Stomach (tissue), 9 donors: Measurements from ENCODE around the gene IQSEC3. TPM values are rescaled to one million over a fixed set of nuclear protein-coding genes. Genes with fewer than 3 reads are reported as not detected.

Source experiments
- DNase-seq, 2 donors: peaks; one replicate each; pipeline versions ENCODE4 v3.0.0 to v3.0.0-alpha.2; 2013 to 2019
- H3K27ac ChIP-seq, 5 donors: fragments of 200-600 bp in 4 of 5; sonication (generic) in 4 of 5; one replicate each; pipeline ENCODE4 v1.5.1; 2013 to 2019; ENCODE audit warnings: mild to moderate bottlenecking in 1 of 5, moderate library complexity in 1 of 5
- H3K27me3 ChIP-seq, 3 donors: fragments of 200-600 bp; sonication (generic); one replicate each; pipeline ENCODE4 v1.5.1; 2017 to 2019; ENCODE audit warnings: mixed run types in 1 of 3
- H3K36me3 ChIP-seq, 4 donors: fragments of 200-600 bp; sonication (generic); 1 replicate in 3 of 4; 2 replicates in 1 of 4; pipeline ENCODE4 v1.5.1; 2016 to 2019
- H3K4me1 ChIP-seq, 4 donors: fragments of 200-600 bp; sonication (generic); one replicate each; pipeline ENCODE4 v1.5.1; 2016 to 2019
- H3K4me3 ChIP-seq, 4 donors: fragments of 200-600 bp; sonication (generic) in 3 of 4; one replicate each; pipeline ENCODE4 v1.5.1; 2016 to 2019; ENCODE audit warnings: mild to moderate bottlenecking in 1 of 4
- H3K9me3 ChIP-seq, 4 donors: fragments of 200-600 bp; sonication (generic); one replicate each; pipeline ENCODE4 v1.5.1; 2016 to 2019
- EP300 ChIP-seq: sonication (generic); formaldehyde crosslinking; IDR thresholded peaks from one replicate; pipeline ENCODE4 v1.6.1; 2017; ENCODE audit warnings: antibody characterized with exemption
- POLR2A ChIP-seq, 4 donors: fragments of 450-650 bp; IDR thresholded peaks; one replicate each; pipeline ENCODE4 v1.6.1; 2016; ENCODE audit warnings: antibody characterized with exemption in 4 of 4, control low read depth in 2 of 4, mild to moderate bottlenecking in 1 of 4, moderate library complexity in 1 of 4
- POLR2AphosphoS5 ChIP-seq, 3 donors: sonication (generic); formaldehyde crosslinking; IDR thresholded peaks; one replicate each; pipeline ENCODE4 v1.6.1; 2016; ENCODE audit warnings: antibody characterized with exemption in 3 of 3
- WGBS, 5 donors: extraction: QIAGEN DNeasy Blood & Tissue Kit in 3 of 5; methylation state at CpG; one replicate each; pipeline versions ENCODE4 v1.1.5 to v1.1.7; 2013 to 2018; 5-methylcytosine and 5-hydroxymethylcytosine counted together
- intact Hi-C: fragments of 100-400 bp; cut with DNase I; formaldehyde crosslinking; loops from one replicate; pipeline ENCODE4 v1.15.1; 2023; ENCODE audit warnings: low total_unique reads
- polyA plus RNA-seq, 3 donors: library from polyadenylated mRNA; stranded (reverse); fragments of 200-250 nt; gene quantifications; one replicate each; pipeline ENCODE4 v1.2.3, GENCODE V29; 2013
- total RNA-seq, 5 donors: library from RNA; depleted of rRNA; stranded (reverse); fragments of >200 nt; gene quantifications; one replicate each; pipeline versions ENCODE4 v1.1.0 to v1.2.3, GENCODE V29; 2014 to 2016
- TF ChIP-seq, protein P1 (sequence below), 7 experiments: fragments of 450-650 bp in 4 of 7; fragments of 200-600 bp in 3 of 7; sonication (generic) in 3 of 7; IDR thresholded peaks; one replicate each; pipeline ENCODE4 v1.5.1; 2016 to 2019; ENCODE audit warnings: antibody characterized with exemption in 7 of 7, control low read depth in 2 of 7, mild to moderate bottlenecking in 1 of 7
- donor health status: healthy with polysubstance abuse.
- donor health status: Bipolar disorder and iron deficiency.
- donor health status: healthy.

IQSEC3 gene
- total and polyA plus RNA-seq, 8 donors: 0.08 to 1.7 (median 0.87) TPM; not detected in 2

- peaks cover 2 to 73% (median 22%) of the 10 kb centered on the region in 3 donors for H3K27me3 ChIP-seq
- no peaks in the 10 kb centered on the region for H3K9me3 ChIP-seq
- no peak overlapping the region for H3K4me3 ChIP-seq
- no peak for TF ChIP-seq EP300
- TF ChIP-seq POLR2AphosphoS5 (IDR thresholded peaks at IDR 0.05): no peak
- intact Hi-C loops: no loop called here
- H3K36me3 ChIP-seq: no peaks in the 10 kb centered on the region
- WGBS, 5 donors: 77 to 85% (median 85%) methylated on average over 13 to 15 of the region's 15 CpGs
- DNase-seq: no peak
- peaks cover 0 to 31% (median 13%) of the 10 kb centered on the region in 4 donors for H3K4me1 ChIP-seq
- no peak overlapping the region for H3K27ac ChIP-seq
Observed at GRCh38 chr12:172732-173161, 106.2 kb downstream of the IQSEC3 start.

DNA sequence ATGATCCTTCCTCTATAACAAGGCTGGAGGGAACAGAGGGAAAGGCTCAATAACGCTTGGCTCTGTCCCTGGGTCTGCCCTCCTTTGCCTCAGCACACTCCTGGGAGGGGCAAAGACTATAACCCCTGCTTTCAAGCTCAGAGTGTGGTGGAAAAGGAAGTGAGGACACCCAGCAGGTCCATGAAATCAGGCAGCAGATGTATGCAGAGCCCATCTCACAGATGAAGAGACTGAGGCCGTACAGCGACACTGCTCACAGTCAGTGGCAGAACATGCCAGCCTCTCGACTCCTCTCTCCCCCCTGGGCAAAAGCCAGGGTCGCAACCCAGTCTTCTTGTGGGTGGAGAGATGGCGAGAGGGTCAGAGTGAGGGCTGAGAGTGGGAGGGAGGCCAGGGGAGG, 107.6 kb downstream of the IQSEC3 start:
- H3K27ac ChIP-seq: no peak overlapping the region
- H3K4me3 ChIP-seq: no peak overlapping the region
- H3K27me3 ChIP-seq: peaks cover 2 to 79% (median 22%) of the 10 kb centered on the region in 3 donors
- intact Hi-C loops: no loop called here
- H3K4me1 ChIP-seq: peaks cover 0 to 34% (median 13%) of the 10 kb centered on the region in 4 donors
- no peaks in the 10 kb centered on the region for H3K36me3 ChIP-seq
- WGBS, 5 donors: 68 to 82% (median 74%) methylated on average over 6 of the region's 6 CpGs
- no peaks in the 10 kb centered on the region for H3K9me3 ChIP-seq
- TF ChIP-seq POLR2A (IDR thresholded peaks at IDR 0.05): no peak
- TF ChIP-seq, protein P1, sequence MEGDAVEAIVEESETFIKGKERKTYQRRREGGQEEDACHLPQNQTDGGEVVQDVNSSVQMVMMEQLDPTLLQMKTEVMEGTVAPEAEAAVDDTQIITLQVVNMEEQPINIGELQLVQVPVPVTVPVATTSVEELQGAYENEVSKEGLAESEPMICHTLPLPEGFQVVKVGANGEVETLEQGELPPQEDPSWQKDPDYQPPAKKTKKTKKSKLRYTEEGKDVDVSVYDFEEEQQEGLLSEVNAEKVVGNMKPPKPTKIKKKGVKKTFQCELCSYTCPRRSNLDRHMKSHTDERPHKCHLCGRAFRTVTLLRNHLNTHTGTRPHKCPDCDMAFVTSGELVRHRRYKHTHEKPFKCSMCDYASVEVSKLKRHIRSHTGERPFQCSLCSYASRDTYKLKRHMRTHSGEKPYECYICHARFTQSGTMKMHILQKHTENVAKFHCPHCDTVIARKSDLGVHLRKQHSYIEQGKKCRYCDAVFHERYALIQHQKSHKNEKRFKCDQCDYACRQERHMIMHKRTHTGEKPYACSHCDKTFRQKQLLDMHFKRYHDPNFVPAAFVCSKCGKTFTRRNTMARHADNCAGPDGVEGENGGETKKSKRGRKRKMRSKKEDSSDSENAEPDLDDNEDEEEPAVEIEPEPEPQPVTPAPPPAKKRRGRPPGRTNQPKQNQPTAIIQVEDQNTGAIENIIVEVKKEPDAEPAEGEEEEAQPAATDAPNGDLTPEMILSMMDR (IDR thresholded peaks at IDR 0.05): no peak
- TF ChIP-seq POLR2AphosphoS5 (IDR thresholded peaks at IDR 0.05): no peak
- no peak for TF ChIP-seq EP300
- no peak for DNase-seq

GRCh38 chr12:174596-174995, 108.0 kb downstream of the IQSEC3 start:
- Histone ChIP-seq H3K27ac (no peak overlapping the region), H3K9me3 (no peaks in the 10 kb centered on the region), H3K27me3 (peaks cover 2 to 84% (median 22%) of the 10 kb centered on the region in 3 donors), H3K4me1 (peaks cover 0 to 39% (median 13%) of the 10 kb centered on the region in 4 donors), H3K36me3 (no peaks in the 10 kb centered on the region), H3K4me3 (no peak overlapping the region)
- intact Hi-C loops: no loop called here
- WGBS, 5 donors: 66 to 79% (median 73%) methylated on average over 15 to 23 of the region's 23 CpGs
- no peak for DNase-seq
- TF ChIP-seq, protein P1 (IDR thresholded peaks at IDR 0.05): no peak
- TF ChIP-seq POLR2AphosphoS5 (IDR thresholded peaks at IDR 0.05) (no peak), POLR2A (IDR thresholded peaks at IDR 0.05) (no peak), EP300 (no peak)

GRCh38 chr12:175250-175649, 108.7 kb downstream of the IQSEC3 start:
- TF ChIP-seq POLR2AphosphoS5 (IDR thresholded peaks at IDR 0.05) (no peak), POLR2A (IDR thresholded peaks at IDR 0.05) (no peak), EP300 (no peak)
- TF ChIP-seq, protein P1 (IDR thresholded peaks at IDR 0.05): no peak
- peaks cover 0 to 43% (median 13%) of the 10 kb centered on the region in 4 donors for H3K4me1 ChIP-seq
- H3K36me3 ChIP-seq: no peaks in the 10 kb centered on the region
- no peak overlapping the region for H3K4me3 ChIP-seq
- peak in 1 of 2 donors; percentile 62 for DNase-seq
- no peak overlapping the region for H3K27ac ChIP-seq
- peaks cover 2 to 88% (median 22%) of the 10 kb centered on the region in 3 donors for H3K27me3 ChIP-seq
- intact Hi-C loops: no loop called here
- H3K9me3 ChIP-seq: no peaks in the 10 kb centered on the region
- 25 to 46% (median 35%) methylated on average over 10 of the region's 10 CpGs for WGBS, 5 donors

DNA sequence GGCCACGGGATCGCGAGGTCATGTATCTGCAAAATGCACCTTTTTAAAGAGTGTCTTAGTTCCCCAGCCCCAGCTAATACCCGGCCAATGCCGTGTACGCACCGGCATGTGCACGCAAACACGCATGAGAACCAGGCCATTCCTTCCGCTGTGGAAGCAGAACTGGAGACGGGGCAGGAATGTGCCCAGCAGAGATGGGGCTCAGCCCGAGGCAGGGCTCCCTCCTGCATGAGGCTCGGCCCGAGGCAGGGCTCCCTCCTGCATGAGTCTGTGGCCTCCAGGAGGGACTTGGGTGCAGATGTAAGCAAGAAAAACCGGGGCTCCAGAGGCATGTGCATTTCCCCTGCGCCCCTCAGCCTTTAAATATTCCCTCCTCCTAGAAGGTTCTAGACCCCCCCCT, 109.2 kb downstream of the IQSEC3 start:
- intact Hi-C loops: no loop called here

More for the DNA sequence above, 109.2 kb downstream of the IQSEC3 start:
- Histone ChIP-seq H3K4me3 (no peak overlapping the region), H3K27me3 (peaks cover 2 to 88% (median 22%) of the 10 kb centered on the region in 3 donors), H3K27ac (no peak overlapping the region), H3K9me3 (no peaks in the 10 kb centered on the region), H3K36me3 (no peaks in the 10 kb centered on the region), H3K4me1 (peaks cover 0 to 43% (median 13%) of the 10 kb centered on the region in 4 donors)
- DNase-seq: no peak
- no peak for TF ChIP-seq POLR2AphosphoS5 (IDR thresholded peaks at IDR 0.05)
- WGBS, 5 donors: 79 to 87% (median 82%) methylated on average over 11 to 16 of the region's 16 CpGs
